HG03521 (cell line): ENCODE results near the gene KRTDAP.

Experiments
- ATAC-seq: cut with Tn5 transposase; IDR thresholded peaks from one replicate; pipeline ENCODE4 v1.9.1; 2021; ENCODE audit warnings: mild to moderate bottlenecking, moderate library complexity; ENCODE audit not compliant: unreplicated experiment

The KRTDAP gene

GRCh38 chr19:35513628-35514281 is 23.5 kb upstream of the KRTDAP start, which contains the start of gene DMKN:
Gene DMKN (minus strand): TSS chr19:35513649. CDS start chr19:35513475, 174 bp downstream.
- ATAC-seq = no peak

GRCh38 chr19:35512831-35513627 is 22.8 kb upstream of the KRTDAP start:
- ATAC-seq = no peak

- ATAC-seq = no peak
These were observed 21.1 kb upstream of the KRTDAP start for GRCh38 chr19:35511337-35511736.

GRCh38 chr19:35510626-35510964 is 20.3 kb upstream of the KRTDAP start:
- no peak for ATAC-seq

- ATAC-seq = no peak
These were observed 19.8 kb upstream of the KRTDAP start for GRCh38 chr19:35509861-35510625.

GRCh38 chr19:35509018-35509652 is 18.9 kb upstream of the KRTDAP start:
- ATAC-seq = no peak

GRCh38 chr19:35508129-35508528 is 17.9 kb upstream of the KRTDAP start:
- ATAC-seq = no peak

- ATAC-seq = no peak
These were observed 17.3 kb upstream of the KRTDAP start for GRCh38 chr19:35507561-35507960.

GRCh38 chr19:35506011-35506410 is 15.7 kb upstream of the KRTDAP start:
- no peak for ATAC-seq

GRCh38 chr19:35502751-35503150 is 12.5 kb upstream of the KRTDAP start:
- ATAC-seq = no peak

GRCh38 chr19:35501684-35502083 is 11.4 kb upstream of the KRTDAP start:
- ATAC-seq = no peak

GRCh38 chr19:35500611-35501010 is 10.3 kb upstream of the KRTDAP start:
- no peak for ATAC-seq

GRCh38 chr19:35498984-35499527 is 8.8 kb upstream of the KRTDAP start:
- ATAC-seq = no peak

- ATAC-seq = no peak
These were observed 8.0 kb upstream of the KRTDAP start for GRCh38 chr19:35498220-35498619.

- ATAC-seq = no peak
These were observed 7.1 kb upstream of the KRTDAP start for GRCh38 chr19:35497406-35497805.

- peak; percentile 46 for ATAC-seq
These were observed 5.1 kb upstream of the KRTDAP start for GRCh38 chr19:35495107-35496064.

GRCh38 chr19:35493971-35494370 is 3.7 kb upstream of the KRTDAP start:
- ATAC-seq = no peak

GRCh38 chr19:35491836-35492360 is 1.6 kb upstream of the KRTDAP start:
- ATAC-seq = no peak

GRCh38 chr19:35488677-35489076 is 1.6 kb downstream of the KRTDAP start:
- no peak for ATAC-seq
